ENCODE measurements around the gene SLC12A8. TPM values are rescaled to one million over a fixed set of nuclear protein-coding genes. Genes with fewer than 3 reads are reported as not detected.

Gene SLC12A8
- total RNA-seq, 1 donor from 2014 or later: 9.1 TPM

GRCh38 chr3:125103406-125103805 is 109.1 kb downstream of the SLC12A8 start:
- H3K27ac ChIP-seq: no peak overlapping the region
- H3K4me1 ChIP-seq: no peaks in the 10 kb centered on the region
- no peak overlapping the region for H3K4me3 ChIP-seq
- TF ChIP-seq, protein P1, sequence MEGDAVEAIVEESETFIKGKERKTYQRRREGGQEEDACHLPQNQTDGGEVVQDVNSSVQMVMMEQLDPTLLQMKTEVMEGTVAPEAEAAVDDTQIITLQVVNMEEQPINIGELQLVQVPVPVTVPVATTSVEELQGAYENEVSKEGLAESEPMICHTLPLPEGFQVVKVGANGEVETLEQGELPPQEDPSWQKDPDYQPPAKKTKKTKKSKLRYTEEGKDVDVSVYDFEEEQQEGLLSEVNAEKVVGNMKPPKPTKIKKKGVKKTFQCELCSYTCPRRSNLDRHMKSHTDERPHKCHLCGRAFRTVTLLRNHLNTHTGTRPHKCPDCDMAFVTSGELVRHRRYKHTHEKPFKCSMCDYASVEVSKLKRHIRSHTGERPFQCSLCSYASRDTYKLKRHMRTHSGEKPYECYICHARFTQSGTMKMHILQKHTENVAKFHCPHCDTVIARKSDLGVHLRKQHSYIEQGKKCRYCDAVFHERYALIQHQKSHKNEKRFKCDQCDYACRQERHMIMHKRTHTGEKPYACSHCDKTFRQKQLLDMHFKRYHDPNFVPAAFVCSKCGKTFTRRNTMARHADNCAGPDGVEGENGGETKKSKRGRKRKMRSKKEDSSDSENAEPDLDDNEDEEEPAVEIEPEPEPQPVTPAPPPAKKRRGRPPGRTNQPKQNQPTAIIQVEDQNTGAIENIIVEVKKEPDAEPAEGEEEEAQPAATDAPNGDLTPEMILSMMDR (IDR thresholded peaks at IDR 0.05): no peak
- intact Hi-C loops (cut with DNase I): no loop called here
- no peaks in the 10 kb centered on the region for H3K27me3 ChIP-seq (ENCODE audit: low read depth)
- DNase-seq: no peak
- H3K36me3 ChIP-seq: no peaks in the 10 kb centered on the region
- no peaks in the 10 kb centered on the region for H3K9me3 ChIP-seq
- ATAC-seq: no peak

- Histone ChIP-seq H3K27ac (no peak overlapping the region), H3K27me3 (ENCODE audit: low read depth) (no peaks in the 10 kb centered on the region), H3K36me3 (no peaks in the 10 kb centered on the region), H3K9me3 (no peaks in the 10 kb centered on the region), H3K4me3 (no peak overlapping the region), H3K4me1 (no peaks in the 10 kb centered on the region)
- ATAC-seq (no peak), DNase-seq (no peak)
- intact Hi-C loops (cut with DNase I): no loop called here
- TF ChIP-seq, protein P1 (IDR thresholded peaks at IDR 0.05): no peak
Measured at GRCh38 chr3:125102470-125102869, 110.1 kb downstream of the SLC12A8 start.

GRCh38 chr3:125098611-125099291 is 113.8 kb downstream of the SLC12A8 start:
- H3K9me3 ChIP-seq: no peaks in the 10 kb centered on the region
- no peaks in the 10 kb centered on the region for H3K27me3 ChIP-seq (ENCODE audit: low read depth)
- no peak for ATAC-seq
- H3K4me1 ChIP-seq: no peaks in the 10 kb centered on the region
- intact Hi-C loops (cut with DNase I): no loop called here
- TF ChIP-seq, protein P1 (IDR thresholded peaks at IDR 0.05): no peak
- no peak for DNase-seq
- no peak overlapping the region for H3K4me3 ChIP-seq
- no peak overlapping the region for H3K27ac ChIP-seq
- H3K36me3 ChIP-seq: no peaks in the 10 kb centered on the region

- intact Hi-C loops (cut with DNase I): no loop called here
- DNase-seq: no peak
- Histone ChIP-seq H3K27ac (no peak overlapping the region), H3K36me3 (no peaks in the 10 kb centered on the region), H3K9me3 (no peaks in the 10 kb centered on the region), H3K4me3 (no peak overlapping the region), H3K4me1 (no peaks in the 10 kb centered on the region), H3K27me3 (ENCODE audit: low read depth) (no peaks in the 10 kb centered on the region)
- ATAC-seq: no peak
- TF ChIP-seq, protein P1 (IDR thresholded peaks at IDR 0.05): no peak
Measured at GRCh38 chr3:125090649-125091048, 121.9 kb downstream of the SLC12A8 start.

- Histone ChIP-seq H3K4me3 (no peak overlapping the region), H3K4me1 (no peaks in the 10 kb centered on the region), H3K9me3 (no peaks in the 10 kb centered on the region), H3K27me3 (ENCODE audit: low read depth) (no peaks in the 10 kb centered on the region), H3K27ac (no peak overlapping the region), H3K36me3 (no peaks in the 10 kb centered on the region)
- ATAC-seq (no peak), DNase-seq (no peak)
- intact Hi-C loops (cut with DNase I): no loop called here
- TF ChIP-seq, protein P1 (IDR thresholded peaks at IDR 0.05): no peak
Measured at GRCh38 chr3:125087768-125088391, 124.7 kb downstream of the SLC12A8 start.
